ENCODE measurements around the gene RNF111. TPM values are rescaled to one million over a fixed set of nuclear protein-coding genes. Genes with fewer than 3 reads are reported as not detected.

RNF111 gene
- total RNA-seq, 1 donor from 2014 or later, result 33.8 TPM

DNA sequence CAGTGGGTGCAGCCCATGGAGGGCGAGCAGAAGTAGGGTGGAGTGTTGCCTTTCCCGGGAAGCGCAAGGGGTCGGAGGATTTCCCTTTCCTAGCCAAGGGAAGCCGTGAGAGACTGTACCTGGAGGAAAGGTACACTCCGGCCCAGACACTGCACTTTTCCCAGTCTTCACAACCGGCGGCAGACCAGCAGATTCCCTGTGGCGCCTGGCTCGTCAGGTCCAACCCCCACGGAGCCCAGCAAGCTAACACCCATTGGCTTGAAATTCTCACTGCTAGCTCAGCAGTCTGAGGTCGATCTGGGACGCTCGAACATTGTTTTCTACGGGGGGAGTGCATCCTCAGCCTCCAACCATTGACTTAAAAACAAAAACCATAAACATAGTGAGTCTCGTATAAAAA is 144.0 kb downstream of the RNF111 start:
- TF ChIP-seq, protein P1, sequence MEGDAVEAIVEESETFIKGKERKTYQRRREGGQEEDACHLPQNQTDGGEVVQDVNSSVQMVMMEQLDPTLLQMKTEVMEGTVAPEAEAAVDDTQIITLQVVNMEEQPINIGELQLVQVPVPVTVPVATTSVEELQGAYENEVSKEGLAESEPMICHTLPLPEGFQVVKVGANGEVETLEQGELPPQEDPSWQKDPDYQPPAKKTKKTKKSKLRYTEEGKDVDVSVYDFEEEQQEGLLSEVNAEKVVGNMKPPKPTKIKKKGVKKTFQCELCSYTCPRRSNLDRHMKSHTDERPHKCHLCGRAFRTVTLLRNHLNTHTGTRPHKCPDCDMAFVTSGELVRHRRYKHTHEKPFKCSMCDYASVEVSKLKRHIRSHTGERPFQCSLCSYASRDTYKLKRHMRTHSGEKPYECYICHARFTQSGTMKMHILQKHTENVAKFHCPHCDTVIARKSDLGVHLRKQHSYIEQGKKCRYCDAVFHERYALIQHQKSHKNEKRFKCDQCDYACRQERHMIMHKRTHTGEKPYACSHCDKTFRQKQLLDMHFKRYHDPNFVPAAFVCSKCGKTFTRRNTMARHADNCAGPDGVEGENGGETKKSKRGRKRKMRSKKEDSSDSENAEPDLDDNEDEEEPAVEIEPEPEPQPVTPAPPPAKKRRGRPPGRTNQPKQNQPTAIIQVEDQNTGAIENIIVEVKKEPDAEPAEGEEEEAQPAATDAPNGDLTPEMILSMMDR (IDR thresholded peaks at IDR 0.05), result no peak
- Mint-ChIP-seq H3K4me1 (ENCODE audit: unreplicated experiment) (no peaks in the 10 kb centered on the region), H3K36me3 (ENCODE audit: unreplicated experiment) (peaks cover 67% of the 10 kb centered on the region), H3K27me3 (ENCODE audit: unreplicated experiment) (no peaks in the 10 kb centered on the region), H3K4me3 (ENCODE audit: unreplicated experiment) (no peak overlapping the region), H3K9me3 (ENCODE audit: unreplicated experiment) (peaks cover 29% of the 10 kb centered on the region), H3K27ac (ENCODE audit: unreplicated experiment) (no peak overlapping the region)
- peak; percentile 60 for DNase-seq (ENCODE audit: extremely low spot score, unreplicated experiment)

DNA sequence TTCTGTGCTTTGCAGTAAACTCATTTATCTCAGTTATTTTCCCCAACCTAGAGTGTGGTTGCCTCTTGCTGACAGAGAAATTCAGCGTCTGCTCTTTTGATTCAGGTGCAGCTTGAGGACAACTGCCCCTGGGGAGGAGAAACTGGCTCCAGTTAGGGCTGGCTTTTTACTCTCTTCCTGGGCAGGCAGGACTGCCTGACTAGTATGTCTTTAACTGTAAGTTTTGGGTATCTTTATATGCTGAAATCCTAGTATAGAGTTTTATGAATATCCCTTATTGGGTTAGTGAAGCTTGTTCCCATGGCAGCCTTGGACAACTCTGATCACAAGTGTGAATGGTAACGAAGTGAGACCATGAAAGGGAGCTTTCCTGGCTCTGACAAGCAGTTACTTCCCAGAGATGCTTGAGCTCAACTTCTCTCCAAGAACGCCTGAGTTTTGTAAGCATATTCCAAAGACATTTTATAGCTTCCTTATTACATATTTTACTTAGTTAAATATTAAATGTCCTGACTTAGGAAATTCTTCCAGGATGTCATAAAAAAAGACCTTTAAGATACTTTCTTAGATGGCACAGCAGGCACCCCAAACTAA is 144.6 kb downstream of the RNF111 start:
- TF ChIP-seq, protein P1 (IDR thresholded peaks at IDR 0.05), result no peak
- DNase-seq (ENCODE audit: extremely low spot score, unreplicated experiment), result no peak
- Mint-ChIP-seq H3K9me3 (ENCODE audit: unreplicated experiment) (peaks cover 25% of the 10 kb centered on the region), H3K36me3 (ENCODE audit: unreplicated experiment) (peaks cover 69% of the 10 kb centered on the region), H3K27ac (ENCODE audit: unreplicated experiment) (no peak overlapping the region), H3K27me3 (ENCODE audit: unreplicated experiment) (no peaks in the 10 kb centered on the region), H3K4me3 (ENCODE audit: unreplicated experiment) (no peak overlapping the region), H3K4me1 (ENCODE audit: unreplicated experiment) (no peaks in the 10 kb centered on the region)

DNA sequence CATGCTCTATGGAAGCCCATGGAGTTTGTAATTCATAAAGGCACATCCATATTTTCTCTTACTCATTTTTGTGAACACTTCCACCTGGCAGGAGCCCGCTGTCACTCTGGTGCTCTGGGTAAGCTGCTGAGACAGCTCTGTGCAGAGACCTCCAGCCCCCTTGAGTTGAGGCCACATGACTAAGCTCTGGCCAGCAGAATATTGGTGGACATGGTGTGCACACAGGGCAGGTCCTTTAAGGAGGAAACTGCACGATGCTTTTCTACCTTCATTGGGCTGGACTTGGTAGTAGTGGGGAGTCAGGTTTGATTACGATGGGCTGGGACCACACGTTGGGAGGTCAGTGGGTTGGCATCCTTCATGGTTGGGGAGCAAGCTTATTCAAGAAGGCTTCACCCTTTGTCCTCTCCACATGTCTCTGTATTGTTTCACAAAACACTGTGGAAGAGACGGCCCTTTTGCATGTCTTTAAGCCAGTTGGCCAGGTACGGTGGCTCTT is 146.5 kb downstream of the RNF111 start:
- Mint-ChIP-seq H3K27me3 (ENCODE audit: unreplicated experiment) (no peaks in the 10 kb centered on the region), H3K9me3 (ENCODE audit: unreplicated experiment) (peaks cover 11% of the 10 kb centered on the region), H3K4me3 (ENCODE audit: unreplicated experiment) (no peak overlapping the region), H3K36me3 (ENCODE audit: unreplicated experiment) (peaks cover 61% of the 10 kb centered on the region), H3K4me1 (ENCODE audit: unreplicated experiment) (no peaks in the 10 kb centered on the region), H3K27ac (ENCODE audit: unreplicated experiment) (no peak overlapping the region)
- TF ChIP-seq, protein P1 (IDR thresholded peaks at IDR 0.05), result no peak
- no peak for DNase-seq (ENCODE audit: extremely low spot score, unreplicated experiment)

DNA sequence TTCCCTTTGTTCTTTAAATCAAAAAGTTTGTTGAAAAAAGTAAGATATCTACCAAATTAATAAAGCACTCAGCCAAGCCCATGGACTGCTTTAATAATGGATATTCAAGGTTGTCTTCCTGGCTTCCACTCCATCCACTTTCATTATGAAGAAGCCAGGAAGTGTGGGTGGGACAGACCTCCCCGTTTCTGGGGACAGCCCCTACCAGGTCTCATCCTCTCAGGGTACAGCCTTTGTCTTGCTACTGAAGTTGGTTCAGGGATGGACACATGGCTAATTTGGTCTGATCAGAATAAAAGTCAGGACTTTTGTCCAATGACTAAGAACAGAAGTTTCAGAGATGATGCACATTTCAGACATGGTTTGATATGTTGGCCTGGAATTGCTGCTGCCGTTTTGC is 150.1 kb downstream of the RNF111 start:
- Mint-ChIP-seq H3K27ac (ENCODE audit: unreplicated experiment) (no peak overlapping the region), H3K27me3 (ENCODE audit: unreplicated experiment) (no peaks in the 10 kb centered on the region), H3K4me3 (ENCODE audit: unreplicated experiment) (no peak overlapping the region), H3K36me3 (ENCODE audit: unreplicated experiment) (peaks cover 45% of the 10 kb centered on the region), H3K4me1 (ENCODE audit: unreplicated experiment) (no peaks in the 10 kb centered on the region), H3K9me3 (ENCODE audit: unreplicated experiment) (no peaks in the 10 kb centered on the region)
- DNase-seq (ENCODE audit: extremely low spot score, unreplicated experiment), result no peak
- TF ChIP-seq, protein P1 (IDR thresholded peaks at IDR 0.05), result no peak

DNA sequence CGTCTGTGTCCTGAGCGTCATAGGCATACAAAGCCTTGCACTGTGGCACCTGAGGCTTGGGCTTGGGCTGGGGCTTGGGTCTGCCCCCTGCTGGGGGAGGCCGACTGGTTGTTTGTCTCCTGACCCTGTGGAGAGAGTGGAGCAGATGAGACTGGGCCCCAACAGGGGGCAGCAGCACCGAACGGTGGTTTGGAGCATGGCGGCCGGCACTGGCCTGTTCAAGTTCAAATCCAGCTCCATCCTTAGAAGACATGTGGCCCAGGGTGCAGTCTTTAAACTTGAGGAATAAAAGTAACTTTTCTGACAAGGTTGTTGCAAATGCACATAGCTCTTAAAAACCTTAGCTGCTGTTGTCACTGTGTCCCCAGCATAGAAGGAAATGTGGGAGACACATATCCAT is 150.8 kb downstream of the RNF111 start:
- H3K9me3 Mint-ChIP-seq (ENCODE audit: unreplicated experiment), result no peaks in the 10 kb centered on the region
- DNase-seq (ENCODE audit: extremely low spot score, unreplicated experiment), result no peak

More for the DNA sequence above, 150.8 kb downstream of the RNF111 start:
- Mint-ChIP-seq H3K27me3 (ENCODE audit: unreplicated experiment) (no peaks in the 10 kb centered on the region), H3K27ac (ENCODE audit: unreplicated experiment) (no peak overlapping the region), H3K36me3 (ENCODE audit: unreplicated experiment) (peaks cover 44% of the 10 kb centered on the region), H3K4me3 (ENCODE audit: unreplicated experiment) (no peak overlapping the region), H3K4me1 (ENCODE audit: unreplicated experiment) (no peaks in the 10 kb centered on the region)
- TF ChIP-seq, protein P1 (IDR thresholded peaks at IDR 0.05), result peak; percentile 43
